NAMALWA (cell line): Measurements from ENCODE around the gene METTL23.
"Not testable (repeated sequence)": the region's sequence is repeated elsewhere in the genome, so short reads cannot be mapped to it uniquely, and the experiment has no call there.

ENCODE experiments used
- DNase-seq: peaks from one replicate; pipeline ENCODE4 v3.0.0-alpha.2; 2015; ENCODE audit warnings: low spot score

The METTL23 gene

DNA sequence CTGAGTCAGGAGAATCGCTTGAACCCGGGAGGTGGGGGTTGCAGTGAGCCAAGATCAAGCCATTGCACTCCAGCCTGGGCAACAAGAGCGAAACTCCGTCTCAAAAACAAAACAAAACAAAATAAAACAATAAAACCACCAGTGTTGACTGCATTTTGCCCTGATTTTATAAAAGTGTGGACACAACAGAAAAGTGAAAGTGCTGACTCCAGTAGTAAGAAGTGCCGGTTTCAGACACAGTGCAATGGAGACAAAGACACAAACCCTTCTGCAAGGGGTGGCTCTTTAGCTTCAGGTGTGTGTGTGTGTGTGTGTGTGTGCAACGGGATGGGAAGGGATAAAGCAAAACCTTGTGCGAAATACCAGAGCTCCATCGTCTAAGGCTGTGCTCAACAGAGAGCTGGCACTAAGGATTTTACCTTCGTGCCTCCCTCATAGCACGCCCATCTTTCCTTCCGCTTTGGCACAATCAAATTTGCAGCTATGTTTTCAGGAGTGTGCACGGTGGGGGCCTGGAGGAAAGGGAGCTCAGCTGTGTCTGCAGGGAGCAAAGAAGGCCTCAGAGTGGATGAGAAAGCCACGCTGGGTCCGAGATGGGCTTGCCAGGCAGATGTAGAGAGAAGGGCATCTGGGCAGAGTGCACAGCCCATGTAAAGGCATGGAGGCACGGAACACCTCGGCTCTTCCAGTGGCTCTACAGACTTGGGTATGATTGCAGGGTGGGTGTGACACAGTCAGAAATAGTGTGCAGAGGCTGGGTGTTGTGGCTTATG, 31.4 kb upstream of the METTL23 start:
- no peak for DNase-seq

DNA sequence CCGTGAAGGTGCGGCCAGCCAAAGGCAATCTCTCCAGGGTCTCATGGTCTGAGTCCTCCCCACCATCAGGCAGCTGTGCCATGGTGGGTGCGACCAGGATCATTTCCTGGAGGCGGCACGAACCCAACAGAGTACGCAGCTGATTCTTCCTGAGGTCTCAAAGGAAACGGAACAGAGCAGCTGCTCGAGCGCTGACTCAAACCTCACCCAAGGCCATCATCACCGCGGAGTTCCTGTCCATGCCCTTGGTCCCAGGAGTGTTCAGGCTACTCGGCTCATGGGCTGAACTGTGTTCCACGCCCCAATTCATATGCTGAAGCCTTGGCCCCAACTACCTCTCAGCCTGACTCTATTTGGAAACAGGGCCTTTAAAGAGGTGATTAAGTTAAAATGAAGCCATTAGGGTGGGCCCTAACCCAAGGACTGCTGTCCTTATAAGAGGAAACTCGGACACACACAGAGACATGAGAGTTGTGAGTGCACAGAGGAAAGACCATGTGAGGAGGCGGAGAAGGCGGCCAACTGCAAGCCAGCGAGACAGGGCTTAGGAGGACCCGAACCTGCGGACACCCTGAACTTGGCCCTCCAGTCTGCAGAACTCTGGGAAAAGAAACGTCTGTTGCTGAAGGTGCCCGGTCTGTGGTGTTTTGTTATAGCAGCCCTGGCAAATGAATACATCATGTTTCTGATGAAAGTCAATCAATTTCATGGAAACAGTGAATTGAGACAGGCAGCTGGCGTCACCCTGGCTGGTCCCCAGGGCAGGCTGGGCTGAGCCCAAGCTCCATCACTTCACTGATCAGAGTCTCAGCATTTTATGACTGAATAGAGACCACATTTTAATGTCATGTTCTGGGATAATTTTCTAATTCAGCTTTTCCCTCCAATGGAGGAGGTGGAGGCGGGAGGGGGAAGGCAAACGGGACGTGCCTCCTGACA, 29.6 kb upstream of the METTL23 start:
- DNase-seq: no peak

DNA sequence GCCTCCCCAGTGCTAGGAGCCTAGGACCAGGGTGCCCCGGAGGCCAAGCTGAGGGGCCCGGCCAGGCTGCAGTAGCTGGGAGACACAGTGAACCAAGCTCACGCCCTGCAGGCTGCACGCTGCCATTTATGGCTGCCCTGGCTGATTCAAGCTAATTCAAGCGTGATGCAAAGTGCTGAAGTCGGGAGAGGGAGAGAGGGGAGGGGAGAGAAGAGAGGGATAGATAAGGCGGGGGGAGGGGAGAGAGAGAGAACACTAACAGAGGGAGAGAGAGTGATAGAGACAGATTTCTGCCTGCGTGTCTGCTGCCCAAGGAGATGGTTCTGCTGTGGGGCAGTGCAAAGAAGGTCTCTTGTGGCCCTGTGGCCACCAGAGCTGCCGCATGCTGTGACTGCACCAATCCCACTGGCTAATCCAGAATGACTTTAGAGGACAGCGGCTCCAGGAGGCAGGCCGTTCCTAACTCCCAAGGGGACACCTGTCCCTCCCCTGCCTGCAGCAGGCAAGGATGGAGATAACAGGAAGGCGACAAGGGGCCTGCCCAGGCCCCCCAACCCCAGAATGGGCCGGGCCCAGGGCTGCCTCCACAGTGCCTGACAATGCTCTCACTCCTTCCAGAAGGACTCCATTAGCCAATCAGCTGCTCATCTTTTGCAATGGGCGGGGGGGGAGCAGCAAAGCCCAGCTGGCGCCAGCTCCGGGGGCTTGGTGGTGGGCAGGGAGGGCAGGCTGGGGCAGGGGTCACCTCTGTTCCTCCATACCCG, 28.8 kb upstream of the METTL23 start:
- DNase-seq: no peak

DNA sequence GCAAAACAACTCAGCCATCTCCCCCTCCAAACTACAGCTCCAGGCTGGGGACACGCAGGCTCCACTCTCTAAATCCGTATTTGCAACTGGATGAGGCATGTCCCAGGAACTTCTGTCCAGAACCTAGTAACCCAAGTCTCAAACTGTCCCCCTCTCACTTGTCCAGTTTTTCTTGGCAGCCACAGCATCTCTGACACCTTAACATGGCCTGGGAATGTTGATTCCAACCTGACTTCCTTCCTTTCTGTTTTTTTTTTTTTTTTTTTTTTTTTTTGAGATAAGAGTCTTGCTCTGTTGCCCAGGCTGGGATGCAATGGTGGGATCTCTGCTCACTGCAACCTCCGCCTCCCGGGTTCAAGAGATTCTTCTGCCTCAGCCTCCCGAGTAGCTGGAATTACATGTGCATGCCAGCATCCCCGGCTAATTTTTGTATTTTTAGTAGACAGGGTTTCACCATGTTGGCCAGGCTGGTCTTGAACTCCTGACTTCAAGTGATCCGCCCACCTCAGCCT, 28.1 kb upstream of the METTL23 start:
- not testable (repeated sequence) for DNase-seq

DNA sequence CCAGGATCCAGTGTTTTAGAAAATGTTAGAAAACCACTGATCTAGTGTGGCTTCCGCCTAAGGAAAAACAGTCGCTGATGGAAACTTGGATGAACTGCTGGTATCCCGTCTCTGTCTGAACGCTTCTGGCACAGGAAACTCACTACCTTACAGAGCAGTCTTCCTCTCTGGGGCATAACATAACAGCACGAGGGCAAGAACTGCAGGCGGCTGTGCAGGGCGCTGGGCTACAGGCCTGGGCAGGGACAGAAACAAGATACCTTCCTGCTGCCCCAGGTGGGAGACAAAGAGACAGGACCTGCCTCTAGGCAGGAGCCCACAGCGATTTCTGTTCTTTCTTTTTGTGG, 26.4 kb upstream of the METTL23 start:
- no peak for DNase-seq

DNA sequence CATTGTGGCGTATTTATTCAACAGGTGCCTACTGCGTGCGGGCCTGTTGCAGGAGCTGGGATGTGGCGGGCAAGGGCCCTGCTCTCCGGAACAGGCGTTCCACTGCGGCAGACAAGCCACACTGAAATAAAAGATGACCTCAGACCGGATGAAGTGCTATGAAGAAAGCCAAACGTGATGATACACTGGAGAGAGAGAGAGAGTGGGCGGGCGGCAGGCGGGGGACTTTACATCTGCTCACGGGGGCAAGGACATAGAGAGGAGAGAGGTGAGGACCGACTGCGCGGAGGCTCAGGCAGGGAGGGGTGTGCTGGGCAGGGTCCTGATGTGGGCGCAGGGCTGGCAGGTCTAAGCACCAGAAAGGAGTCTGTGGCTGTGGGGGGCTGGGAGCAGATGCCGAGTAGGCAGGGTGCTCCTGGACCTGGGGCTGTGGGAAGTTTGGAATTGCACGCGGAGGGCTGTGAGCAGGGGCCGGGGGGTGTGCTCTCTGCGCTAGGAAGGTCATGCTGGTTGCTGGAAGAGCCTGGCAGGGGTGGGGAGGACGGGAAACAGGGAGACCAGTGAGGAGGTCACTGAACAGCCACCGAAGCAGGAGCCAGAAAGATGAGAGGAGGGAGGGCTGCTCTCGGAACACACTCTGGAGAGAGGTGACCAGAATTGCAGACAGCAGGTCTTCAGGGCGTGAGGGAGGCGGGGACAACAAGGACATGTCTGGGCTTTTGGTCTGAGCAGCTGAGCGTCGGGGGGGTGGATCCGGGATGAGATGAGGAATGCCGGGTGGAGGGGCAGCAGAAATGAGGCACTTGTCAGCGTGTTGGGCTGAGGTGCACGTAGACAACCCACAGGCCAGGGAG, 25.8 kb upstream of the METTL23 start:
- no peak for DNase-seq

DNA sequence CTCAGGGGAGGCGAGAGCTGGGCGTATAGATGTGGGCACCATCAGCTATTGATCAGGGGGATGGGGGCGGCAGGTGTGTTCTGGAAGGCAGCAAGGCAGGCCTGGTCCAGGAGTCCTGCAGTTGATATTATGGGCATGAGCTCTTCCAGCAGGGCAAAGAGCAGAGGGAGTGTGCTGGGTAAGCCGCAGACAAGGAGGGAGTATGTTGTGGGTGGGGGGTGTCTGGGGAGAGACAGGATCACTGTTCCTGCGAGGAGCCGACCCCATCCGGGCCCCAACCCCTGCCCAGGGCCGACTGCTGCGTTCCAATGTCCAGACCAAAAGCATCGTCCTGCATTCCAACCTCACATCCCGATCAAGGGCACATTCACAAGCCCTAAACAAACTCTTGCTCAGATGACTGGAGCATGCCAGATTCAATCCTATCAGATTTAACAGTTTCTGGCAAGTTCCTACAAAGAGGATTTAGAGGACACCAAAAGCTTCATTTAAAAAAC, 25.1 kb upstream of the METTL23 start:
- no peak for DNase-seq

DNA sequence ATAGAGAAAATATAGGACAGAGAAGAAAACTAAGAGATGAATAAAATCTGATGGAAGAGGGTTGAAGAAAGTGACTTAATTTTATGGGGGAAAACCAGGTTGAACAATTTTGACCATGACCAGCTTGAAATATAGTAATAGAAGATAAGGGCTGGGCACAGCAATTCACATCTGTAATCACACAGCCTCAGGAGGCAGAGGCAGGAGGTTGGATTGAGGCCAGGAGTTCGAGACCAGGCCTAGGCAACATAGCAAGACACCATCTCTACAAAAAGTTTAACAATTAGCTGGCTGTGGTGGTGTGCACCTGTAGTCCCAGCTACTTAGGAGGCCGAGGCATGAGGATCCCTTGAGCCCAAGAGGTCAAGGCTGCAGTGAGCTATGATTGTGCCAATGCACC, 24.6 kb upstream of the METTL23 start:
- no peak for DNase-seq

DNA sequence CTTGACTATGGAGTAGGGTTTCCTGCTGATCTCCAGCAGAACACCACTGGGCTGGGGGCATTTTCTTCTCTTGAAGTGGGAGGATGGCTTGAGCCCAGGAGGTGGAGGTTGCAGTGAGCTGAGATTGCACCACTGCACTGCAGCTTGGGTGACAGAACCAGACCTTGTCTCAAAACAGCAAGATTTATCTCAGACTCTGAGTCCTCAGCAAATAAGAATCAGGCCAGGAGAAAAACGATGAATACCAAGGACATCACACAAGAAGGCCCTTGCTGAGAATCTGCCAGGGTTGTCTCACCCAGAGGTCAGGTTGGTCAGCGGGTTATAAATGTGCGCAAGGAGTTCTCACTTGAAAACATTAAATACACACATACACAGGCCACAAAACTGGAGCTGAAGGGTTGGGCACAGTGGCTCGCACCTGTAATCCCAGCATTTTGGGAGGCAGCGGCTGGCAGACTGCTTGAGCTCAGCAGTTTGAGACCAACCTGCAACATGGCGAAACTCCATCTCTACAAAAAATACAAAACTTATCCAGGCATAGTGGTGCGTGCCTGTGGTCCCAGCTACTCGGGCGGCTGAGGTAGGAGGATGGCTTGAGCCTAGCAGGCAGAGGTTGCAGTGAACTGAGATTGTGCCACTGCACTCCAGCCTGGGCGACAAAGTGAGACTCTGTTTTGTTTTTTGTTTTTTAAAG, 23.6 kb upstream of the METTL23 start:
- DNase-seq: no peak

DNA sequence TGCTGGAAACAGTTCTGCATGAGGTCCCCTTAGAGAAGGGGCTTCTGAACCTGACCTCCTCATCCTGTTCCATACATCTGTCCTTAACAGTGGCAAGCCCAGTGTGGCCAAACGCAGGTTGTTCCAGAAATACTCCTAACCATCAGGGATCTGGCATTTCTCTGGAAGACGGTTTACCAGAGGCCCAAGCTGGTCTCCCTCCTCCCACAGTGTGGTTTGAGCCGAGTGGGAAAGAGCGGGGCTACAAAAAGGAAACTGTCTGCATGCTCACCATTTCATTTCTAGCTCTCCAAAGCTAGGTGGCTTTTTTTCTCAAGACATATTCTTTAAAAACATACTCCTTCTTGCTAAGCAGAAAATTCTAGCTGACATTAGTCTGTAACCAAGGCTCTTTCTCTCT, 21.8 kb upstream of the METTL23 start:
- DNase-seq: no peak

DNA sequence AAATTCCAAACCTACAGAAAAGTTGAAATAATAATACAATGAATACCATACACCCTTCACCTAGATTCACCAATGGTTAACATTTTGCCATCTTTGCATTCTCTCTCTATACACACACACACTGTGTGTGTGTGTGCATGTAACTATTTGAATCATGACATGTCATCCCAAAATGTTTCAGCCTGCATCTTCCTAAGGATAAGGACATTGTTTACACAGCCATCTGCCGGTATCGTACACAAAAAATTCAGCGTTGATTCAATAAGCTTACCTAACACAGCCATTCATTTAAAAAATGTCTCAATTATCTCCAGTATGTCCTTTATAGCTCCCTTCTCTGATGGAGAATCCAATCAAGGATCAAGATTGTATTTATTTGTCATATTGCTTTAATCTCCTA, 19.8 kb upstream of the METTL23 start:
- no peak for DNase-seq

DNA sequence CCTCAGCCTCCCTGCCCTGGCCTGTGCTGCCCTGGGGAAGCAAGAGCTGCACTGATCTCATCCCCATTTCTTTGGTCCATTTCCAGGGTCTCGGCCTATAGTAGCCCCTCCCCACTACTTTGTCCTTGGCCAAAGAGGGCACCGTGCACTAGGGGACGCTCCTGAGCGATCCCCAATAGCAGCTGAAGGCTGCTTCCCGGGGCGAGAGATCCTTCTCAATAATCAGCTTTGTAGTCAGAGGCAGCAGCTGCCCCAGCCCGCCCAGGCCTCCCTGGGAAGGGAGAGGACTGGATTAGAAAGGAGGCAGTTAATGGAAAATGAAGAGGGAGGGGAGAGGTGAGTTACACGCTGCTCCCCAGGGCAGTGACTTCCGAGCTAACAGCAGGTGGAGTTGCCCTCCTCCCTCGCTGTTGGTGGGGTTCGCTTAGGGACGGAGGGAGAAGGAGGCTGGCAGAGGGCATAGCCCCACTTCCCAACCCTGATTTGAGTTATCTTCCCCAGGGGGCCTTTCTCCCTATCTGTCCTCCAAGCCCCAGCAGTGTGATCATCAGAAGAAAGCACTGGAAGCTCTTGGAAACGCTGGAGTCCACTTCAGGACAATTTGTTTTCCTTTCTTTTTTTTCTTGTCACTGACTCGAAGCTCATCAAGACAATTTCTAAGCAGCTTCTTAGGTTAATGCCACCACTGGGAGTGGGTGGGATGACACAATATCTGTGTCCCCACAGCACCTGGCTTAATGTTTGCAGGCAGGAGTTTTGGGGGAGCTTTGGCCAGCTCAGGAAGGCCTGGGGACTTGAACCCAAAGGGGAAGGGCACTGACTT, 18.4 kb upstream of the METTL23 start:
- peak; percentile 40 for DNase-seq

DNA sequence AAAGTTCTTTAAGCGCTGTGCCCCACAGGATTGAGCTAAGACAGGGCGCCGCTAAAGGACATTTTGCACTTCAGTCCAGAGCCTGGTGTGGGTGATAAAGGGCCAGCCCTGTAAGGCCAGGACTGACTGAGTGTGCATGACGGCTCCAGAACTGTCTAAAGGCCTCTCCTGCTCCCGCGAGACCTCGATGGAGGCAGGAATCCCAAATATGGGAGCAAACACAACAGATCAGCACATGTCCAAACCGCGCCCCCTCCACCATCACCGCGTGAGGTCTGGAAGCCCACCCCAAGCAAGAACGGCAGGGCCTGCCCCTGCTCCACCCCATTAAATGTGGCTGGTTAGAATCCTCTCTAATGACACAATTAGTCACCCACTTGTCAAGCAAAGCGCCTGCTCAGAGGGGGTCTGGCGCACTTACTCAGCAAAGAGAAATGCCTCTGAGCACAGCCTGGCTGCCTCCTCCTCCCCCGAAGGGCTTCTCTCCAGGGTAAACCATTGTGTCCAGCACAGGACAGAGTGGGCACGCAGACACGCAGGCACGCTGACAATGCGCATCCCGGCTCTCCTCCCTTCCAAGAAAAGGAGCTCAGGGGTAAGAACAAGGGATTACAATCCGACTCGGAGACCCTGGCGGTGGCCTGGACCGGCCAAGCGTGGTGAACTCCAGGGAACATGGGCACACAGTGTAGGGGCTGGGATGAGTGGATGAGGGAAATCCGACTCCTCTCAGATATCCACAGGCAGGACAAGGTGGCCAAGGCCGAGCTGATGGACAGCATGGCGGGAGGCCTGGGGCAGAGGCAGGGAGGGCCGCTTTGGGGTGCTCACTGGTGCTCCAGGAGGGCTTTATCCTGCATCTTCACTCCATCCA, 17.3 kb upstream of the METTL23 start:
- no peak for DNase-seq

DNA sequence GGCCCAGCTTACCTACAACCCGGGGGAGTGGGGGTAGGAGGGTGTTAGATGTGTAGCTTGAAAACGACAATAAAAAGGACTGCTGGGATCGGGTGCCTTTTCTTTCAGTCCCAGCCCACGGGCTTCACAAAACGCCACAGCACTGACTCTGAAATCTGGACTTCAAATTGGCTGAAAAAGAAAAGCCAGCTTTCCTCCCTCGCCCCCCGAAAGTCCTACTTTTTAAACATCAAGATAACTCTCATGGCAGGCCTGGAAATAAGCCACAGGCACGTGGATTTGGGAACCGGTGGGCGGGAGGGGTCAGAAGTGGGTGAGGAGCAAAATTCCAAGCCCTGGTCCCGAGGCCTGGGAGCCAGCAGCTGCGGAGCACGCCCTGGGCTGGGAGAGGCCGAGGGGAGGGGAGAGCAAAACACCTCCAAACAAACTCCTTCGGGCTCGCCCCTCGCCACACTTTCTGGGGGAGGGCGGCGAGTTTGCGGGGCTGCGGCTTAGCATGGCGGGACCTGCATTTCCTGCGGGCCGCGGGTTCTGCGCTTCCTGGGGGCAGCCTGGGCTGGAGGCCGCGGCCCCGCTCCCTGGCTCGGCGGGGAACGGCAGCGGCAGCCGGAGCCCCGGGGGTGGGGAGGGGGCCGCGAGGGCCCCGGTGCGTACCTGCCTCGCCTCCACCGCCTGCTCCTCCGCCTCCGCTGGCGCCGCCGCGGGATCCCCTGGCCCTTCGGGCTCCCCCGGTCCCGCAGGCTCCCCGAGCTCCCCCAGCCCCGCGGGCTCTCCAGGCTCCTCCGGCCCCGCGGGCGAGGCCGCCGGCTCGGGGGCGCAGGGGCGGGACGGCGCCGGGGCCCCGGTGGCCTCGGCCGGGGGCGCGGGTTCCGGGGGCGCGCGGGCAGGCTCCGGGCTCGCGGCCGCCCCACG, 16.4 kb upstream of the METTL23 start:
- not testable (repeated sequence) for DNase-seq

DNA sequence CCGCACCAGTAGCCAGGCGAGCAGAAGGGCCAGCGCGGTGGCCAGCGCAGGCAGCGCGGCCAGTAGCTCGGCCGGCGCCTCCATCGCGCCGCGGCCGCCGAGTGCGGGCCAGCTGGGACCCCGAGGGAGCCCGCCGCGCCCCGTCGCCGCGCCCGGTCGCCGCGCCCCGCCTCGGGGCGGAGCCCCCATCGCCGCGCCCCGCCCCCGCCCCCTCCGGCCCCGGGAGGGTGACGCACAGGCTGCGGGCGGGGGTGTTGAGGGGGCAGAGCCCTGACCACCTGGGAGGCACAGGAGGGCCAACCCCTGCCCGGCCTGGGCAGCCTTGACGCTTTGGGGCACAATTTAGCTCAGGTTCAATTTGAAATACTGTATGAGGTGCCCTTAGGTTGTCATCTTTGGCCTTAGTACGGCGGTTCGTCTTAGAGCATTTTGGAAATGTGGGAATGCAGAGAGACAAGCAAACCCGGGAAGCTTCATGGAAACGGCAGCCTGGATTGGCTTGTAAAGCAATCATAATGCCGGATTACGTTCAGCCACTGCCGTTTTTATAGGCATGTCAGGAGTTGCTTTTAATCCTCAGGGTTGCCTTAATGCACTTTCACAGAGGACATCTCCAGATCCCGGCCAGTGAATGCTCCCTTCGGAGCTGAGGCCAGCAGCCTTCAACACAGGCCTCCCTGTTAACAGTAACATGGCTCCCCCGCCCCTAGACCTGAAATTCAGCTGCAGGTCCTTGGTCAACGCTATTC, 15.6 kb upstream of the METTL23 start, which contains the start of gene MXRA7:
MXRA7 (minus strand) TSS at position 103 of the 749 bp plus-strand sequence; CDS start at position 84, 19 bp downstream.
- DNase-seq: peak; percentile 43

DNA sequence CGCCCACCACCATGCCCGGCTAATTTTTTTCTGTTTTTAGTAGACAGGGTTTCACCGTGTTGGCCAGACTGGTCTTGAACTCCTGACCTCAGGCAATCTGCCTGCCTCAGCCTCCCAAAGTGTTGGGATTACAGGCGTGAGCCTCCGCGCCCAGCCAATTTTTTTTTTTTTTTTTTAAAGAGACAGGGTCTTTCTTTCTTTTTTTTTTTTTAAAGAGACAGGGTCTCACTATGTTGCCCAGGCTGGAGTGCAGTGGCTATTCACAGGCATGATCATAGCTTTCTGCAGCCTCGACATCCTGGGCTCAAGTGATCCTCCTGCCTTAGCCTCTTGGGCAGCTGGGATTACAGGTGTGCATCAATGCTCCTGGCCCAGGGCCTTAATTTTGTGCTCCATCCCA, 14.3 kb upstream of the METTL23 start:
- not testable (repeated sequence) for DNase-seq

DNA sequence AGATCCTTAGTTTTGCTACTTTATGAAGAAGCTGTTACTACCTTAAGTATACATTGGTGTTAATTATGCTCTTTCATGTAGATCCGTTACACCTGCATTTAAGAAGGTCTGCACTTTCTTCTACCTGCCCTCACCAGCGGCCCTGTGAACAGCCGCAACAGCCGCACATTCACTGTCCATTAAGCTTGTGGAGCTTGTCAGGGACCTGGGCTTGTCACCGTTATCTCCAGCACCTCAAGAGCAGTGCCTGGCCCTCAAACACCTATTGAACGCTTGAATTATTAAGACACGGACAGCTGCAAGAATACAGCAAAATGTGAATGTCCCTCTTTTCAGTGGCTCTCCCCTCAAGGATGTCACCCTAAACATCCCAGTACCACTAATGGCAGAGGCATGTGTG, 12.9 kb upstream of the METTL23 start:
- no peak for DNase-seq
